GM12892 (cell line): Measurements from ENCODE around the gene ADISSP.

Experiments
- POLR2A ChIP-seq: IDR thresholded peaks from 2 replicates; pipeline ENCODE4 v1.6.1; 2011; ENCODE audit warnings: low read depth, low read length, control low read depth
- TAF1 ChIP-seq: IDR thresholded peaks from 2 replicates; pipeline ENCODE4 v1.6.1; 2011; ENCODE audit warnings: low read depth, mild to moderate bottlenecking, control low read depth, low read length, borderline replicate concordance

- no peak for TF ChIP-seq POLR2A
- no peak for TF ChIP-seq TAF1
Observed at GRCh38 chr20:3723284-3723683, 44.3 kb downstream of the ADISSP start.
